Uterus (tissue), 2 donors: ENCODE results near the gene ADAMTS18.

Source experiments
- POLR2A ChIP-seq, 2 donors: fragments of 450-650 bp; IDR thresholded peaks; one replicate each; pipeline ENCODE4 v1.6.1; 2016; ENCODE audit warnings: antibody characterized with exemption in 2 of 2, mild to moderate bottlenecking in 1 of 2, moderate library complexity in 1 of 2
- TF ChIP-seq, protein P1 (sequence below), 4 experiments: fragments of 200-600 bp in 2 of 4; fragments of 450-650 bp in 2 of 4; sonication (generic) in 2 of 4; IDR thresholded peaks; one replicate each; pipeline ENCODE4 v1.5.1; 2016 to 2019; ENCODE audit warnings: antibody characterized with exemption in 4 of 4, mild to moderate bottlenecking in 2 of 4, moderate library complexity in 1 of 4

DNA sequence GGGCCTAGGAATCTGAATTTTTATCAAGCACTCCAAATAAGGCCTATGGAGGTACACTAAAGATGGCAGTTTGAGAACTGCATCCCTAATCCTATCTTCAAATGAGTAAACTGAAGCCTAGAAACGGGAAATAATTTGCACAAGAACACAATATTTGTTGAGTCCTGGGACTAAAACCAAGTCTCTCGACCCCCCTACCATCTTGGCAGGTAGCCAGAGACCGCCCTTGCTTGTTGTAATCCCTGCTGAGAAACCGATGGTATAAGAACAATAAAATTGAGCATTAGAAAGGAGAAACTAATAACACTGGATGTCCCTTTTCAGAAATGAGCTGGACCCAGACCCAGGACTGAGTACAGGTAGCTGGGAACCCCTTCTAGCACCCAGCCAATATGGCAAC is 24.4 kb downstream of the ADAMTS18 start:
- TF ChIP-seq, protein P1, sequence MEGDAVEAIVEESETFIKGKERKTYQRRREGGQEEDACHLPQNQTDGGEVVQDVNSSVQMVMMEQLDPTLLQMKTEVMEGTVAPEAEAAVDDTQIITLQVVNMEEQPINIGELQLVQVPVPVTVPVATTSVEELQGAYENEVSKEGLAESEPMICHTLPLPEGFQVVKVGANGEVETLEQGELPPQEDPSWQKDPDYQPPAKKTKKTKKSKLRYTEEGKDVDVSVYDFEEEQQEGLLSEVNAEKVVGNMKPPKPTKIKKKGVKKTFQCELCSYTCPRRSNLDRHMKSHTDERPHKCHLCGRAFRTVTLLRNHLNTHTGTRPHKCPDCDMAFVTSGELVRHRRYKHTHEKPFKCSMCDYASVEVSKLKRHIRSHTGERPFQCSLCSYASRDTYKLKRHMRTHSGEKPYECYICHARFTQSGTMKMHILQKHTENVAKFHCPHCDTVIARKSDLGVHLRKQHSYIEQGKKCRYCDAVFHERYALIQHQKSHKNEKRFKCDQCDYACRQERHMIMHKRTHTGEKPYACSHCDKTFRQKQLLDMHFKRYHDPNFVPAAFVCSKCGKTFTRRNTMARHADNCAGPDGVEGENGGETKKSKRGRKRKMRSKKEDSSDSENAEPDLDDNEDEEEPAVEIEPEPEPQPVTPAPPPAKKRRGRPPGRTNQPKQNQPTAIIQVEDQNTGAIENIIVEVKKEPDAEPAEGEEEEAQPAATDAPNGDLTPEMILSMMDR (IDR thresholded peaks at IDR 0.05), result no peak
- no peak for TF ChIP-seq POLR2A (IDR thresholded peaks at IDR 0.05)
